B cell (primary cell): ENCODE data around the gene GSKIP. TPM values are rescaled to one million over a fixed set of nuclear protein-coding genes. Genes with fewer than 3 reads are reported as not detected.

Experiments used
- ATAC-seq: fragments of 200-7000 bp; cut with Tn5 transposase; one replicate; pipeline ENCODE4 v1.10.0; 2021; ENCODE audit warnings: low read depth, mild to moderate bottlenecking, moderate number of reproducible peaks, moderate library complexity
- CTCF ChIA-PET: fragments of 350-600 bp; sonication (Branson Sonifier 250); formaldehyde crosslinking; loops from one replicate; lab custom pipeline; 2021; ENCODE audit warnings: antibody characterized with exemption, inconsistent platforms; lab: Charles Lee
- POLR2A ChIA-PET: fragments of 350-600 bp; sonication (Branson Sonifier 250); formaldehyde crosslinking; loops from one replicate; lab custom pipeline; 2021; ENCODE audit warnings: antibody characterized with exemption; lab: Charles Lee
- DNase-seq: peaks from one replicate; pipeline ENCODE4 v3.0.0; 2013
- H2AFZ ChIP-seq: 2 replicates; pipeline ENCODE4 v1.6.1; 2012; ENCODE audit warnings: mild to moderate bottlenecking, low read depth, low read length; ENCODE audit not compliant: insufficient read depth, poor library complexity, severe bottlenecking
- H3K27ac ChIP-seq, 2 donors: 1 replicate in 1 of 2; 2 replicates in 1 of 2; pipeline ENCODE4 v1.5.1; 2012 to 2013; ENCODE audit warnings: low read length in 2 of 2, mild to moderate bottlenecking in 2 of 2, moderate library complexity in 1 of 2
- H3K27me3 ChIP-seq, 4 experiments: fragments of 200-600 bp in 1 of 4; sonication (generic) in 1 of 4; replicated peaks in 1 of 4; 1 replicate in 2 of 4; 2 replicates in 2 of 4; pipeline versions ENCODE4 v1.6.1 to v1.7.0; 2013 to 2016; ENCODE audit warnings: low read length in 3 of 4, mild to moderate bottlenecking in 2 of 4, mixed read lengths in 1 of 4, moderate library complexity in 1 of 4; ENCODE audit not compliant: insufficient read depth in 4 of 4, control insufficient read depth in 3 of 4; ENCODE audit errors: control extremely low read depth in 1 of 4
- H3K36me3 ChIP-seq, 2 experiments: replicated peaks in 1 of 2; 1 replicate in 1 of 2; 2 replicates in 1 of 2; pipeline versions ENCODE4 v1.6.1 to v1.7.1; 2013; ENCODE audit warnings: low read length in 1 of 2; ENCODE audit not compliant: insufficient read depth in 2 of 2, control insufficient read depth in 1 of 2; ENCODE audit errors: control extremely low read depth in 1 of 2, extremely low read depth in 1 of 2
- H3K4me1 ChIP-seq, 2 donors: fragments of 200-600 bp in 1 of 2; sonication (generic) in 1 of 2; 1 replicate in 1 of 2; 2 replicates in 1 of 2; pipeline versions ENCODE4 v1.5.1 to v1.6.1; 2013 to 2017; ENCODE audit warnings: low read length in 2 of 2; ENCODE audit not compliant: control insufficient read depth in 2 of 2, insufficient read depth in 2 of 2
- H3K4me2 ChIP-seq: replicated peaks from 2 replicates; pipeline ENCODE3; 2012; ENCODE audit warnings: mild to moderate bottlenecking, low read depth, low read length; ENCODE audit not compliant: poor library complexity, severe bottlenecking
- H3K4me3 ChIP-seq, 5 experiments: fragments of 200-600 bp in 1 of 5; sonication (generic) in 1 of 5; 1 replicate in 3 of 5; 2 replicates in 2 of 5; pipeline versions ENCODE4 v1.5.1 to v1.7.0; 2011 to 2016; ENCODE audit warnings: low read length in 4 of 5, mild to moderate bottlenecking in 4 of 5, low read depth in 2 of 5, control low read depth in 1 of 5, moderate library complexity in 1 of 5; ENCODE audit not compliant: insufficient read depth in 1 of 5; ENCODE audit errors: control extremely low read depth in 1 of 5, extremely low read depth in 1 of 5
- H3K79me2 ChIP-seq: fragments of 200-600 bp; sonication (generic); one replicate; pipeline ENCODE4 v1.6.0; 2016; ENCODE audit warnings: low read length; ENCODE audit not compliant: control insufficient read depth, insufficient read depth
- H3K9ac ChIP-seq: fragments of 200-600 bp; sonication (generic); 2 replicates; pipeline ENCODE4 v1.6.1; 2017; ENCODE audit warnings: mild to moderate bottlenecking, low read length, moderate library complexity
- H3K9me3 ChIP-seq, 3 donors: one replicate each; pipeline versions ENCODE4 v1.6.1 to v1.7.1; 2013; ENCODE audit warnings: low read length in 2 of 3; ENCODE audit not compliant: control insufficient read depth in 2 of 3, insufficient read depth in 1 of 3; ENCODE audit errors: control extremely low read depth in 1 of 3
- H4K20me1 ChIP-seq: 2 replicates; pipeline ENCODE4 v1.6.0; 2012; ENCODE audit warnings: mild to moderate bottlenecking, low read length; ENCODE audit not compliant: insufficient read depth, control insufficient read depth, poor library complexity, severe bottlenecking
- H3K27ac Mint-ChIP-seq: one replicate; pipeline ENCODE4 v1.8.0; 2021; ENCODE audit warnings: mixed read lengths
- H3K27me3 Mint-ChIP-seq: one replicate; pipeline ENCODE4 v1.8.0; 2021; ENCODE audit warnings: mixed read lengths
- H3K4me1 Mint-ChIP-seq: one replicate; pipeline ENCODE4 v1.8.0; 2021; ENCODE audit warnings: mixed read lengths
- H3K4me3 Mint-ChIP-seq: one replicate; pipeline ENCODE4 v1.8.0; 2021; ENCODE audit warnings: mixed read lengths
- H3K9me3 Mint-ChIP-seq: one replicate; pipeline ENCODE4 v1.8.0; 2022; ENCODE audit warnings: mixed read lengths; ENCODE audit not compliant: insufficient read depth
- CTCF ChIP-seq: fragments of 200-600 bp; IDR thresholded peaks from one replicate; pipeline ENCODE4 v1.8.0; 2022; ENCODE audit warnings: antibody characterized with exemption, mild to moderate bottlenecking
- EZH2 ChIP-seq: IDR thresholded peaks from 2 replicates; pipeline ENCODE4 v1.6.1; 2012; ENCODE audit warnings: borderline replicate concordance, low read depth, mild to moderate bottlenecking, moderate library complexity, low read length; ENCODE audit not compliant: insufficient read depth, poor library complexity, severe bottlenecking
- WGBS: methylation state at CpG from one replicate; pipeline ENCODE4 v1.1.5; 2013; ENCODE audit warnings: missing lambda C conversion rate; ENCODE audit not compliant: insufficient coverage; 5-methylcytosine and 5-hydroxymethylcytosine counted together
- intact Hi-C: fragments of 100-400 bp; cut with micrococcal nuclease; formaldehyde crosslinking; loops from one replicate; pipeline ENCODE4 v1.10.0; 2022
- polyA plus RNA-seq: library from polyadenylated mRNA; depleted of rRNA; stranded (reverse); fragments of >200 nt; gene quantifications from 2 replicates; pipeline ENCODE4 v1.2.3, GENCODE V29; 2012
- total RNA-seq, 2 donors: library from RNA; stranded (reverse); fragments of 120-200 nt in 1 of 2; gene quantifications; 1 replicate in 1 of 2; 2 replicates in 1 of 2; pipeline versions ENCODE4 v1.2.3 to v1.2.4, GENCODE V29; 2013 to 2022

GSKIP gene
- total and polyA plus RNA-seq, 2 donors (not counting 1 experiment from before 2014, with no cell fraction given) = 5.7 to 15.8 TPM

GRCh38 chr14:96398921-96399320 lies 35.6 kb downstream of the GSKIP start:
- Mint-ChIP-seq H3K9me3 (no peaks in the 10 kb centered on the region), H3K4me1 (no peaks in the 10 kb centered on the region), H3K4me3 (no peak overlapping the region), H3K27ac (no peak overlapping the region), H3K27me3 (peaks cover 27% of the 10 kb centered on the region)
- Histone ChIP-seq H4K20me1 (no peaks in the 10 kb centered on the region), H2AFZ (no peak overlapping the region), H3K4me2 (no peak overlapping the region), H3K27me3 (peaks cover 0 to 11% (median 0%) of the 10 kb centered on the region in 4 experiments), H3K27ac (no peak overlapping the region), H3K79me2 (no peaks in the 10 kb centered on the region), H3K9ac (no peak overlapping the region), H3K36me3 (no peaks in the 10 kb centered on the region), H3K4me3 (no peak overlapping the region), H3K9me3 (no peaks in the 10 kb centered on the region), H3K4me1 (no peaks in the 10 kb centered on the region)
- DNase-seq = no peak
- TF ChIP-seq EZH2 = no peak
- TF ChIP-seq CTCF = no peak
- WGBS = 92% methylated on average over 5 of the region's 5 CpGs
- ATAC-seq = no peak
- POLR2A ChIA-PET = interaction anchor here (0.7 kb wide), 1 partner anchor 10 kb away, joined by 3 read pairs; no protein-coding TSS in a partner anchor
- intact Hi-C loops = no loop called here
- CTCF ChIA-PET = no interaction called here

- Histone ChIP-seq H4K20me1 (no peaks in the 10 kb centered on the region), H3K36me3 (no peaks in the 10 kb centered on the region), H2AFZ (no peak overlapping the region), H3K4me2 (no peak overlapping the region), H3K9ac (no peak overlapping the region), H3K4me3 (no peak overlapping the region), H3K9me3 (no peaks in the 10 kb centered on the region), H3K27ac (no peak overlapping the region), H3K79me2 (no peaks in the 10 kb centered on the region), H3K27me3 (peaks cover 0 to 11% (median 0%) of the 10 kb centered on the region in 4 experiments), H3K4me1 (no peaks in the 10 kb centered on the region)
- ChIA-PET POLR2A (interaction anchor here (0.7 kb wide), 1 partner anchor 10 kb away, joined by 3 read pairs; no protein-coding TSS in a partner anchor), CTCF (no interaction called here)
- H3K4me1 Mint-ChIP-seq = no peaks in the 10 kb centered on the region
- TF ChIP-seq EZH2 = no peak
- TF ChIP-seq CTCF = no peak
- intact Hi-C loops = no loop called here
- DNase-seq (no peak), ATAC-seq (no peak)
- WGBS = 92% methylated on average over 9 of the region's 9 CpGs
- H3K27ac Mint-ChIP-seq = no peak overlapping the region
- H3K4me3 Mint-ChIP-seq = no peak overlapping the region
- no peaks in the 10 kb centered on the region for H3K9me3 Mint-ChIP-seq
- H3K27me3 Mint-ChIP-seq = peaks cover 31% of the 10 kb centered on the region
These were observed 36.1 kb downstream of the GSKIP start for GRCh38 chr14:96399405-96399804.
